Keratinocyte (primary cell): ENCODE measurements around the gene ZPR1. TPM values are rescaled to one million over a fixed set of nuclear protein-coding genes. Genes with fewer than 3 reads are reported as not detected.

Experiments used
- DNase-seq: peaks from one replicate; pipeline ENCODE4 v3.0.0-alpha.2; 2011; ENCODE audit warnings: low read depth, missing footprints, low spot score
- FAIRE-seq: peaks from 2 replicates; lab custom pipeline; 2011; peaks lifted over from hg19 to GRCh38; lab: Jason Lieb, UNC
- H2AFZ ChIP-seq: 2 replicates; pipeline ENCODE4 v1.6.0; 2012; ENCODE audit warnings: low read length, control low read depth, inconsistent platforms; ENCODE audit not compliant: control insufficient read depth
- H3K27ac ChIP-seq: 2 replicates; pipeline ENCODE4 v1.5.1; 2011; ENCODE audit warnings: low read length; ENCODE audit not compliant: control insufficient read depth, insufficient read depth
- H3K27me3 ChIP-seq: 3 replicates; pipeline ENCODE4 v1.6.0; 2011; ENCODE audit warnings: low read length; ENCODE audit not compliant: control insufficient read depth, insufficient read depth; ENCODE audit errors: extremely low read depth
- H3K36me3 ChIP-seq, 2 experiments: 2 replicates in 1 of 2; 3 replicates in 1 of 2; pipeline ENCODE4 v1.5.1; 2011; ENCODE audit warnings: low read length in 2 of 2, mild to moderate bottlenecking in 1 of 2; ENCODE audit not compliant: control insufficient read depth in 2 of 2, insufficient read depth in 2 of 2; ENCODE audit errors: extremely low read depth in 1 of 2
- H3K4me1 ChIP-seq: 3 replicates; pipeline ENCODE4 v1.5.1; 2011; ENCODE audit warnings: low read length; ENCODE audit not compliant: control insufficient read depth, insufficient read depth; ENCODE audit errors: extremely low read depth
- H3K4me2 ChIP-seq: 3 replicates; pipeline ENCODE4 v1.6.0; 2011; ENCODE audit warnings: low read depth, low read length; ENCODE audit not compliant: control insufficient read depth, insufficient read depth; ENCODE audit errors: extremely low read depth
- H3K4me3 ChIP-seq, 3 experiments: fragments of 200-600 bp in 1 of 3; sonication (generic) in 1 of 3; 2 replicates in 2 of 3; 3 replicates in 1 of 3; pipeline ENCODE4 v1.5.1; 2011 to 2016; ENCODE audit warnings: low read length in 3 of 3, mild to moderate bottlenecking in 3 of 3, control low read depth in 2 of 3, inconsistent platforms in 1 of 3, low read depth in 1 of 3, mixed read lengths in 1 of 3, mixed run types in 1 of 3, moderate library complexity in 1 of 3; ENCODE audit not compliant: control insufficient read depth in 2 of 3, insufficient read depth in 2 of 3; ENCODE audit errors: extremely low read depth in 1 of 3
- H3K79me2 ChIP-seq: 2 replicates; pipeline ENCODE4 v1.6.0; 2012; ENCODE audit warnings: low read length; ENCODE audit not compliant: control insufficient read depth, insufficient read depth
- H3K9ac ChIP-seq: 3 replicates; pipeline ENCODE4 v1.6.0; 2011; ENCODE audit warnings: low read length; ENCODE audit not compliant: control insufficient read depth, insufficient read depth; ENCODE audit errors: extremely low read depth
- H3K9me1 ChIP-seq: 3 replicates; pipeline ENCODE4 v1.6.0; 2011; ENCODE audit warnings: low read length; ENCODE audit not compliant: control insufficient read depth, insufficient read depth; ENCODE audit errors: extremely low read depth
- H3K9me3 ChIP-seq: 2 replicates; pipeline ENCODE4 v1.5.1; 2012; ENCODE audit warnings: low read depth, low read length; ENCODE audit not compliant: control insufficient read depth
- H4K20me1 ChIP-seq: 3 replicates; pipeline ENCODE4 v1.6.0; 2011; ENCODE audit warnings: low read length; ENCODE audit not compliant: control insufficient read depth, insufficient read depth; ENCODE audit errors: extremely low read depth
- EZH2 ChIP-seq: IDR thresholded peaks from one replicate; pipeline ENCODE4 v1.6.1; 2012; ENCODE audit warnings: inconsistent platforms, mild to moderate bottlenecking, low read length, moderate library complexity
- dilution Hi-C: fragments of 300-500 bp; cut with MboI; formaldehyde crosslinking; loops from one replicate; pipeline ENCODE4 v1.7.0; 2020; ENCODE audit warnings: low sequenced_read_pairs; ENCODE audit not compliant: extremely low pct_ligation_motif_present
- polyA plus RNA-seq, 5 experiments: library from polyadenylated mRNA; depleted of rRNA in 3 of 5; stranded (reverse) in 3 of 5; stranded (forward) in 1 of 5; unstranded in 1 of 5; fragments of >200 nt; gene quantifications; 1 replicate in 1 of 5; 2 replicates in 3 of 5; 3 replicates in 1 of 5; pipeline versions ENCODE4 v1.2.1 to v1.2.3, GENCODE V29; 2011 to 2012; ENCODE audit warnings: missing spikeins in 2 of 5, low read depth in 1 of 5, low replicate concordance in 1 of 5
- TF ChIP-seq, protein P1 (sequence below), 3 experiments: IDR thresholded peaks in 1 of 3; conservative IDR thresholded peaks in 1 of 3; optimal IDR thresholded peaks in 1 of 3; 2 replicates in 2 of 3; 3 replicates in 1 of 3; pipeline versions ENCODE3 to v1.5.1; 2011; ENCODE audit warnings: low read length in 3 of 3, mild to moderate bottlenecking in 3 of 3, moderate library complexity in 2 of 3, control low read depth in 1 of 3, inconsistent platforms in 1 of 3; ENCODE audit not compliant: insufficient read depth in 2 of 3; ENCODE audit errors: extremely low read depth in 1 of 3

ZPR1 gene
- polyA plus RNA-seq, 1 donor (not counting 4 experiments of a cell fraction or from before 2014, with no cell fraction given): 71.1 TPM

- no peak for FAIRE-seq
These were observed 15.2 kb downstream of the ZPR1 start, which contains the start of gene BUD13 for GRCh38 chr11:116772443-116773202. BUD13 (minus strand) TSS chr11:116772987; CDS start chr11:116772964, 23 bp downstream.

GRCh38 chr11:116771935-116772334 is 15.9 kb downstream of the ZPR1 start:
- TF ChIP-seq, protein P1, sequence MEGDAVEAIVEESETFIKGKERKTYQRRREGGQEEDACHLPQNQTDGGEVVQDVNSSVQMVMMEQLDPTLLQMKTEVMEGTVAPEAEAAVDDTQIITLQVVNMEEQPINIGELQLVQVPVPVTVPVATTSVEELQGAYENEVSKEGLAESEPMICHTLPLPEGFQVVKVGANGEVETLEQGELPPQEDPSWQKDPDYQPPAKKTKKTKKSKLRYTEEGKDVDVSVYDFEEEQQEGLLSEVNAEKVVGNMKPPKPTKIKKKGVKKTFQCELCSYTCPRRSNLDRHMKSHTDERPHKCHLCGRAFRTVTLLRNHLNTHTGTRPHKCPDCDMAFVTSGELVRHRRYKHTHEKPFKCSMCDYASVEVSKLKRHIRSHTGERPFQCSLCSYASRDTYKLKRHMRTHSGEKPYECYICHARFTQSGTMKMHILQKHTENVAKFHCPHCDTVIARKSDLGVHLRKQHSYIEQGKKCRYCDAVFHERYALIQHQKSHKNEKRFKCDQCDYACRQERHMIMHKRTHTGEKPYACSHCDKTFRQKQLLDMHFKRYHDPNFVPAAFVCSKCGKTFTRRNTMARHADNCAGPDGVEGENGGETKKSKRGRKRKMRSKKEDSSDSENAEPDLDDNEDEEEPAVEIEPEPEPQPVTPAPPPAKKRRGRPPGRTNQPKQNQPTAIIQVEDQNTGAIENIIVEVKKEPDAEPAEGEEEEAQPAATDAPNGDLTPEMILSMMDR (optimal IDR thresholded peaks at IDR 0.05 in 1 of 3, IDR thresholded peaks at IDR 0.05 in 1 of 3, conservative IDR thresholded peaks at IDR 0.05 in 1 of 3; ENCODE audit: extremely low read depth in 1 of 3, insufficient read depth in 2 of 3, low read length in 3 of 3): no peak
- no peak for TF ChIP-seq EZH2
- DNase-seq: no peak
- peak overlapping the region; percentile 94 for H3K9ac ChIP-seq
- peak overlapping the region; percentile 83 to 94 (median 87) for H3K4me3 ChIP-seq
- H2AFZ ChIP-seq: no peak overlapping the region
- peak overlapping the region; percentile 88 for H3K27ac ChIP-seq
- H3K4me1 ChIP-seq: peaks cover 17% of the 10 kb centered on the region
- H3K79me2 ChIP-seq: peaks cover 24% of the 10 kb centered on the region
- peak overlapping the region; percentile 93 for H3K4me2 ChIP-seq
- dilution Hi-C loops: no loop called here
- no peaks in the 10 kb centered on the region for H3K27me3 ChIP-seq
- no peak for FAIRE-seq
- no peaks in the 10 kb centered on the region for H3K9me1 ChIP-seq
- H4K20me1 ChIP-seq: no peaks in the 10 kb centered on the region
- H3K36me3 ChIP-seq: peaks cover 8 to 11% of the 10 kb centered on the region in 2 experiments
- no peaks in the 10 kb centered on the region for H3K9me3 ChIP-seq

More at GRCh38 chr11:116772443-116773202, 15.2 kb downstream of the ZPR1 start, which contains the start of gene BUD13:
- H3K79me2 ChIP-seq: peaks cover 23% of the 10 kb centered on the region
- H3K9ac ChIP-seq: peak within 1 kb of the TSS; percentile 94
- H3K36me3 ChIP-seq: peaks cover 9 to 12% of the 10 kb centered on the region in 2 experiments
- no peaks in the 10 kb centered on the region for H3K9me3 ChIP-seq
- no peak for DNase-seq
- no peaks in the 10 kb centered on the region for H3K9me1 ChIP-seq
- H3K4me3 ChIP-seq: peak within 1 kb of the TSS; percentile 83 to 94 (median 87)
- H2AFZ ChIP-seq: peak within 1 kb of the TSS; percentile 95
- peak within 1 kb of the TSS; percentile 88 for H3K27ac ChIP-seq
- TF ChIP-seq, protein P1 (optimal IDR thresholded peaks at IDR 0.05 in 1 of 3, IDR thresholded peaks at IDR 0.05 in 1 of 3, conservative IDR thresholded peaks at IDR 0.05 in 1 of 3; ENCODE audit: extremely low read depth in 1 of 3, insufficient read depth in 2 of 3, low read length in 3 of 3): peak in 1 of 3 experiments; percentile 12
- no peak for TF ChIP-seq EZH2
- H3K27me3 ChIP-seq: no peaks in the 10 kb centered on the region
- dilution Hi-C loops: no loop called here
- H3K4me1 ChIP-seq: peaks cover 17% of the 10 kb centered on the region
- H3K4me2 ChIP-seq: peak within 1 kb of the TSS; percentile 93
- no peaks in the 10 kb centered on the region for H4K20me1 ChIP-seq
